Osteoblast (primary cell): ENCODE results near the gene CAPNS2. TPM values are rescaled to one million over a fixed set of nuclear protein-coding genes. Genes with fewer than 3 reads are reported as not detected.
A peak's percentile ranks its signal among the peaks of the same experiment; 100 is the strongest.

Experiments used
- DNase-seq: peaks from one replicate; pipeline ENCODE4 v3.0.0; 2011; ENCODE audit warnings: low spot score, mixed read lengths; ENCODE audit not compliant: insufficient read length; ENCODE audit errors: missing footprints
- H2AFZ ChIP-seq: 2 replicates; pipeline ENCODE4 v1.6.0; 2011; ENCODE audit warnings: mild to moderate bottlenecking, low read length
- H3K27ac ChIP-seq: 2 replicates; pipeline ENCODE4 v1.5.1; 2011; ENCODE audit warnings: mild to moderate bottlenecking, low read depth, low read length, moderate library complexity
- H3K27me3 ChIP-seq: 2 replicates; pipeline ENCODE4 v1.6.0; 2012; ENCODE audit warnings: mild to moderate bottlenecking, control low read depth, inconsistent platforms, low read length, moderate library complexity; ENCODE audit not compliant: insufficient read depth
- H3K36me3 ChIP-seq: 2 replicates; pipeline ENCODE4 v1.5.1; 2011; ENCODE audit warnings: mild to moderate bottlenecking, low read length, control low read depth, moderate library complexity; ENCODE audit not compliant: insufficient read depth
- H3K4me1 ChIP-seq: 2 replicates; pipeline ENCODE4 v1.5.1; 2011; ENCODE audit warnings: mild to moderate bottlenecking, low read length, control low read depth, moderate library complexity; ENCODE audit not compliant: insufficient read depth
- H3K4me2 ChIP-seq: 2 replicates; pipeline ENCODE4 v1.6.0; 2011; ENCODE audit warnings: mild to moderate bottlenecking, low read length; ENCODE audit not compliant: insufficient read depth
- H3K4me3 ChIP-seq: fragments of 200-600 bp; sonication (generic); 3 replicates; pipeline ENCODE4 v1.5.1; 2012; ENCODE audit warnings: mild to moderate bottlenecking, low read length, inconsistent platforms; ENCODE audit not compliant: insufficient read depth
- H3K79me2 ChIP-seq: 2 replicates; pipeline ENCODE4 v1.6.0; 2012; ENCODE audit warnings: mild to moderate bottlenecking, low read length, control low read depth, inconsistent platforms; ENCODE audit not compliant: insufficient read depth
- H3K9me3 ChIP-seq: 2 replicates; pipeline ENCODE4 v1.5.1; 2011; ENCODE audit warnings: low read depth, low read length, control low read depth
- H4K20me1 ChIP-seq: 2 replicates; pipeline ENCODE4 v1.6.0; 2012; ENCODE audit warnings: mild to moderate bottlenecking, low read length, control low read depth; ENCODE audit not compliant: insufficient read depth
- CTCF ChIP-seq: IDR thresholded peaks from 2 replicates; pipeline ENCODE4 v1.5.1; 2011; ENCODE audit warnings: mild to moderate bottlenecking, low read depth, low read length, moderate library complexity; ENCODE audit errors: extremely low read depth
- total RNA-seq: library from RNA; depleted of rRNA; stranded (reverse); fragments of >200 nt; gene quantifications from 2 replicates; pipeline ENCODE4 v1.2.3, GENCODE V29; 2012

Gene CAPNS2
- total RNA-seq, 1 donor = 1.1 TPM

GRCh38 chr16:55539049-55539448 lies 27.4 kb upstream of the CAPNS2 start:
- no peak for DNase-seq
- Histone ChIP-seq H2AFZ (no peak overlapping the region), H3K79me2 (no peaks in the 10 kb centered on the region), H3K36me3 (peaks cover 16% of the 10 kb centered on the region), H3K27me3 (no peaks in the 10 kb centered on the region), H4K20me1 (no peaks in the 10 kb centered on the region), H3K4me1 (peaks cover 17% of the 10 kb centered on the region), H3K27ac (no peak overlapping the region), H3K4me3 (no peak overlapping the region), H3K4me2 (no peak overlapping the region), H3K9me3 (no peaks in the 10 kb centered on the region)
- no peak for TF ChIP-seq CTCF

- Histone ChIP-seq H4K20me1 (no peaks in the 10 kb centered on the region), H3K9me3 (no peaks in the 10 kb centered on the region), H3K4me1 (peaks cover 17% of the 10 kb centered on the region), H3K27me3 (no peaks in the 10 kb centered on the region), H3K79me2 (no peaks in the 10 kb centered on the region), H3K27ac (no peak overlapping the region), H3K4me3 (no peak overlapping the region), H3K36me3 (peaks cover 16% of the 10 kb centered on the region), H2AFZ (no peak overlapping the region), H3K4me2 (no peak overlapping the region)
- TF ChIP-seq CTCF = no peak
- DNase-seq = no peak
These were observed 27.0 kb upstream of the CAPNS2 start for GRCh38 chr16:55539488-55539887.

- Histone ChIP-seq H3K4me3 (no peak overlapping the region), H3K9me3 (no peaks in the 10 kb centered on the region), H3K4me1 (peaks cover 16% of the 10 kb centered on the region), H4K20me1 (no peaks in the 10 kb centered on the region), H3K79me2 (no peaks in the 10 kb centered on the region), H3K36me3 (peaks cover 16% of the 10 kb centered on the region), H3K27ac (no peak overlapping the region), H3K4me2 (no peak overlapping the region), H2AFZ (no peak overlapping the region), H3K27me3 (no peaks in the 10 kb centered on the region)
- no peak for TF ChIP-seq CTCF
- no peak for DNase-seq
These were observed 26.3 kb upstream of the CAPNS2 start for GRCh38 chr16:55540221-55540620.

GRCh38 chr16:55542459-55543082 lies 23.9 kb upstream of the CAPNS2 start:
- no peaks in the 10 kb centered on the region for H3K79me2 ChIP-seq
- no peaks in the 10 kb centered on the region for H3K27me3 ChIP-seq
- H2AFZ ChIP-seq = no peak overlapping the region
- peak overlapping the region; percentile 29 for H3K4me2 ChIP-seq
- H3K9me3 ChIP-seq = no peaks in the 10 kb centered on the region
- no peak overlapping the region for H3K4me3 ChIP-seq
- peaks cover 26% of the 10 kb centered on the region for H3K36me3 ChIP-seq
- no peaks in the 10 kb centered on the region for H4K20me1 ChIP-seq
- DNase-seq = no peak
- peak overlapping the region; percentile 59 for H3K27ac ChIP-seq
- no peak for TF ChIP-seq CTCF
- H3K4me1 ChIP-seq = peaks cover 13% of the 10 kb centered on the region
